Measurements from ENCODE around the gene CBFA2T3.

Gene CBFA2T3

DNA sequence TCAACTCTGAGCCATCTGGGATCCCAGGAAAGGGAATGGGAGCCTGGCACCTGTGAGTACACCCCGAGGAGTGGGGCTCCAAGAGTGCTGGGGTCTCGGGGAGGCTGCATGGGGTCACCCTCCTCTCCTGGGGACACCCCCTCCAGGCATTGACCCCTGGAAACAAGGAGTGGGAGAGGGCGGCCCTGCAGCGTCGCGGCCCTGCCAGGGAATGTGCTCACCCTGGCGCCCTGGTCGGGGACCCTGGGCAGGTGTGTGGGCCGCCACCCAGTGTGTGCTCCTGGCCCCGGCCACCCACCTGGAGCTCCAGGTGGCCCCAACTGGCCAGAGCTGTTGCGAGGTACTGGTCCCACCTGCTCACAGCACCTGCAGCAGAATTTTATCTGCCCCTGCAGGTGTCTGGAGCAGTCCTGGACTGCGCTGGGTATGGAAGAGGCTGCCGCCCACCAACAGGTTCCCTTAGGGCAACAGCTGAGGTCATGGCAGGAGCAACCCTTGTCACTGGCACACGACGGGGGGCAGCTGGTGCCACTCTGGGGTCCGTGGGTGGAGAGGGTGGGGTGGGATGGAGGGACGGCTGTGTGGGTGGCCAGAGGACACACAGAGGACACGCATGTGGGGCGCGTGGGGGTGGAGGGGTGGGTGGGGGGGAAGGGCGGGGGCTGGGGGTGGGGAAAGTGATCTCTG, 105.1 kb downstream of the CBFA2T3 start:
- no peak for DNase-seq
- peaks cover 6% of the 10 kb centered on the region for H3K4me1 Mint-ChIP-seq (ENCODE audit: low read depth)
- H3K27ac Mint-ChIP-seq, result no peak overlapping the region
- peaks cover 20% of the 10 kb centered on the region for H3K27me3 Mint-ChIP-seq
- H3K4me3 Mint-ChIP-seq, result no peak overlapping the region
- no peaks in the 10 kb centered on the region for H3K9me3 Mint-ChIP-seq
- H3K36me3 Mint-ChIP-seq (ENCODE audit: low read depth), result no peaks in the 10 kb centered on the region

DNA sequence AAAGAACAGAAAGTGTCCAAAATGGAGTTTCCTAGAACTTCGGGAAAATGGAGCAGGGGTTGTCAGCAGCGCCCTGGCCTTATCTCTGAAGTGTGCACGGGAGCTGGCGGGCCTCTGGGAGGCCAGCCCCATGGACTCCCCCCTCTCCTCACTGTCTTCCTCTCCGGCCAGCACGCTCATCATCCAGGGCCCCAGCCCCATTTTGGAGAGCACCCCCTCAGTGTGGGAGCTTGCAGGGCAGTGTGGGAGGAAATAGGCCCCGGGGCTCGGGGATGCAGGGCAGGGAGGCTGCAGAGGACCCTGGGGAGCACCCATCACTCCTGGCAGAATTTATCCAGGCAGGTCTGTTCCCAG, 105.7 kb downstream of the CBFA2T3 start:
- no peak for DNase-seq
- Mint-ChIP-seq H3K4me3 (no peak overlapping the region), H3K27ac (no peak overlapping the region), H3K36me3 (ENCODE audit: low read depth) (no peaks in the 10 kb centered on the region), H3K9me3 (no peaks in the 10 kb centered on the region), H3K27me3 (peaks cover 20% of the 10 kb centered on the region), H3K4me1 (ENCODE audit: low read depth) (peaks cover 6% of the 10 kb centered on the region)

DNA sequence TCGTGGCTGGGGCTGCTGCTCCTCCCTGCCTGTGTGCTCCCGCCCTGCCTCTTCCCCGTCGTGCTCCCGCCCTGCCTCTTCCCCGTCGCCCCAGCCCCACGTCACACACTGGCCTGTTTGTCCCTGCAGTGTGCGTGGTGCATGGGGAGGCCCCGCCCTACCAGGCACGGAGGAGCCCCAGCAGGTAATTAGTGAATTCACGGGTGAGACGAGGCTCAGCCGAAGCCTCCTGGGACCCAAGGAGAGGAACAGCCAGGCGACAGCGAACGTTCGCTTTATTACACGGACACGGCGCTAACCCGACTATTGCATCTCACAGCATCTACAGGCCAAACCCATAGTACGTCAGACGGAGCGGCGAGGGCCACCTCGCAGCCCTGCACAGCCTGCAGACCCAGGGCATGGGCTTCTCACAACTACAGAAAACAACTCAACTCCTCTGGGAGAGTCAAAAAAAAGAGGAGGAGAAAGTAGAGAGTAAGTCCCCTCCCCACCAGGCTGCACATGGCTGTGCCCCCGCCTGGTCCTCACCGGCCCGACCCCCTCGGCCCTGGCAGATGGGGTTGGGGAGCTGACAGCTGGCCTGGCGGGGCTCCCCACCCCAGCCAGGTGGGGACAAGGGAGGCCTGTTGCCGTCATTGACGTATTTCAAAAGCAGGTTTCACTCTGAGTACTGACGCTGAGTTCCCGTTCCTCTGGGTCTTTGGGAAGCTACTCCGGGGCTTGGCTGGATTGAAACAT, 106.2 kb downstream of the CBFA2T3 start:
- H3K4me3 Mint-ChIP-seq, result no peak overlapping the region

DNA sequence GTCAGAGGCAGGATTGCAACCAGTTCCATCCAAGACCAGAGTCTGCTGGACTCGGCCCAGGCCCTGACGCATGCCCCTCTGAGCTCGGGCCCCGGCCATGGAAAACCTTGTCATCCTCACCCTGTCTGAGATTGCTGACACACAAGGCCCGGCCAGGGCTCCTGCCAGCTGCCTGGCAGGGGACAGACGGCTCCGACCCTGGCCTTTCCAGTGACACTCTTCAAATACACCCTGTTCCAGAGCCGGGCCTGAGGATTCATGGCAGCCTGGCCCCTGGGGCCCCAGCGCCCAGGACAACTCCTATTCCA, 107.4 kb downstream of the CBFA2T3 start:
- H3K27me3 Mint-ChIP-seq, result peaks cover 20% of the 10 kb centered on the region

More for the DNA sequence above, 106.2 kb downstream of the CBFA2T3 start:
- H3K4me1 Mint-ChIP-seq (ENCODE audit: low read depth), result peaks cover 6% of the 10 kb centered on the region
- H3K9me3 Mint-ChIP-seq, result no peaks in the 10 kb centered on the region
- no peaks in the 10 kb centered on the region for H3K36me3 Mint-ChIP-seq (ENCODE audit: low read depth)
- peaks cover 20% of the 10 kb centered on the region for H3K27me3 Mint-ChIP-seq
- DNase-seq, result no peak
- H3K27ac Mint-ChIP-seq, result no peak overlapping the region

DNA sequence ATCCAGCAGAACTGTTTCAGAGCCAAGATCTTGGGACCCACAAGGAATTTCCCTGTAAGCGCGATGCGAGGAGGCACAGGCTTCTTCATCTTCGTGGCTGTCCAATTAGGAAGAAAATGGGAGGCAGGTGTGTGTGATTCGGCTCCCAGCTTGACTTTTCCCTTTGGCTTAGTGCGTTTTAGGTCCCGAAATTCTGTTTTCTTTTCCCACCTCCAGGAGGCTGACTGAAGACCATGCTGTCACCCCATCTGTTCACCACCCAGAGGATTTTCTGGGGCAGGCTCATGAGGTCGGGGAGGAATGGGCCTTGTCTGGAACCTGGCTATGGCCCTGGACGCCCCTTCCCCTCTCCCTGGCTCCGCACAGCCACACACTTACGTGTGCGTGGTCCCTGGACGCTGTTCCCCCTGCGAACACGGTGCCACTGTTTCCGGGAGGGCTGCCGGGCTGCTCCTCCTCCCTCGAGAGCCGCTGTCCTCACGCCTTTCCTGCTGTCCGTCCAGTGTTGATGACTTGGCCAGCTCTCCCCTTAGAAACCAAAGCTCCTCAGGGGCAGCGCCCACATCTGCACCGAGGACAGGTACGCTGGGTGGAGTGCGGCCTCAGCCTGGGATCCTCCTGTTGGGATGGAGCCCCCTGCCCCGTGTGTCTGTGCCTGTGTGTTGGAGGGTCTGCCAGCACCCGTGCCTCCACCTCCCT, 107.9 kb downstream of the CBFA2T3 start:
- Mint-ChIP-seq H3K27ac (no peak overlapping the region), H3K36me3 (ENCODE audit: low read depth) (no peaks in the 10 kb centered on the region), H3K4me1 (ENCODE audit: low read depth) (peaks cover 6% of the 10 kb centered on the region), H3K27me3 (peaks cover 20% of the 10 kb centered on the region), H3K9me3 (no peaks in the 10 kb centered on the region), H3K4me3 (no peak overlapping the region)
- no peak for DNase-seq

More for the DNA sequence above, 107.4 kb downstream of the CBFA2T3 start:
- no peak overlapping the region for H3K4me3 Mint-ChIP-seq
- H3K27ac Mint-ChIP-seq, result no peak overlapping the region
- no peak for DNase-seq
- H3K36me3 Mint-ChIP-seq (ENCODE audit: low read depth), result no peaks in the 10 kb centered on the region
- peaks cover 6% of the 10 kb centered on the region for H3K4me1 Mint-ChIP-seq (ENCODE audit: low read depth)
- H3K9me3 Mint-ChIP-seq, result no peaks in the 10 kb centered on the region

DNA sequence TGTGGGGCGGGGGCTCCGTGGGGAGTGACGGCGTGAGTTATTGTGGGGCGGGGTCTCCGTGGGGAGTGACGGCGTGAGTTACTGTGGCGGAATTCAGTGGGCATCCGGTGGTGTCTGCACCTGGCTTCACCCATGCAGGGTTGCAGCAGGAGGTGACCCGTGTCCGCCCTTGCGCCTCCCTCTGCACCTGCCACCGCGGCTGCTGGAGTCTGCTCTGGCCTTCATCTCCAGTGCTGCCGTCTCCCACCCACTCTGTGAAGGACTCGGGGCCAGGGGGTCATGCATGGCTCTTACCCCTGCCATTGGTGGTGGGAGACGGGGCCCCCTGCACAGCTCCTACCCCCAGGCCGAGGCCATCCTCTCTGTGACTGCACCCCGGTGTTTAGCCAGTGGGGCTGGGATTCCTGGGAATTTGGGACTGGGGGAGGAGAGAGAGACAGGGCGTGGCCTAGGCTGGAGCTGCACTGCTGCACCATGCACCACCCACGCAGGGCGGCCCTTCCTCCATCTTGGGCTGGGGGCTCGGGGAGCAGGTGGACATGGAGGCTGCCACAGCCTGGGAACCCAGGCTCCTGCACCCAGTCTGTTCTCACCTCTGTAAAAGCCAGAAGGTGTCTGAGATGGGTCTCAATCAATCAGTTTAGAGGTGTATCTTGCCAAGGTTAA, 109.3 kb downstream of the CBFA2T3 start:
- no peak overlapping the region for H3K27ac Mint-ChIP-seq
- no peak overlapping the region for H3K4me3 Mint-ChIP-seq
- H3K27me3 Mint-ChIP-seq, result peaks cover 20% of the 10 kb centered on the region
- DNase-seq, result no peak
- peaks cover 4% of the 10 kb centered on the region for H3K36me3 Mint-ChIP-seq (ENCODE audit: low read depth)
- H3K9me3 Mint-ChIP-seq, result no peaks in the 10 kb centered on the region
- H3K4me1 Mint-ChIP-seq (ENCODE audit: low read depth), result peaks cover 6% of the 10 kb centered on the region

DNA sequence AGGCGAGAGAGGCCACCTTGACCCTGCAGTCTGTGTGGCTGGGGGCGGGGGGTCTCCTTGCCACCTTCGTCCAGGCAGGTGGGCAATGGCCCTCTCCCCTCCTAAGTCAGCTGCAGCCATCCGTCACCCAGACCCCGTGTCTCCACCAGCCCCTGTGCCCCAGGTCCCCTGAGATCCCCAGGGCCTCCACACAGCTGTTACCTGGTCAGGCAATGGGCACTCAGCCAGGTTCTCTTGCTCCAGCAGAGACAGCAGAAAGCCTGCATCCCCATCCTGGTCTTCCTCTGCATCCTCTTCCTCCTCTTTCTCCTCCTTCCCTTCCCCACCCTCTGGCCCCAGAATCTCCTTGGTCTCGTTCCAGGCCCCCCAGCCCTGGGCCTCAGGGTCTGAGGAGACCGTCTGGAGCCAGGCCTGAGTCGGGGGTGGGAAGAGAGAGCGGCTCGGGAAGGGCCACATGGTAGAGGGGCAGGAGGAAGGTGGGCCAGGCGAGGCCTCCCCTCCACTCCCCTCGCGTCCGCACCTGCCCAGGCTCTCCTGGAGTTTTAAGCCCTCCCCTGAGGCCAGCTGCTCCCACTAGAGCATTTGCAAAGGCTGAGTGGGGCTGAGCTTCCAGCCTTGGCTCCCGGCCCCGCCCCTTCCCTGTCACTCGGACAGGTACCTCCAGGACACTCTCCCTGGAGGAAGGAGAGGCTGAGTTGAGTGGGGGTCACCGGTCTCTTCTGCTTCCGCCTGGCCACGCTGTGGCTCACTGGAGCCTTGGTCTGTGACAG, 110.7 kb downstream of the CBFA2T3 start, which contains the start of gene PABPN1L:
Gene PABPN1L (minus strand): TSS at position 510 of the 770 bp plus-strand sequence. CDS start 54 bp downstream, at position 456.
- Mint-ChIP-seq H3K4me1 (ENCODE audit: low read depth) (peaks cover 6% of the 10 kb centered on the region), H3K36me3 (ENCODE audit: low read depth) (peaks cover 18% of the 10 kb centered on the region)

DNA sequence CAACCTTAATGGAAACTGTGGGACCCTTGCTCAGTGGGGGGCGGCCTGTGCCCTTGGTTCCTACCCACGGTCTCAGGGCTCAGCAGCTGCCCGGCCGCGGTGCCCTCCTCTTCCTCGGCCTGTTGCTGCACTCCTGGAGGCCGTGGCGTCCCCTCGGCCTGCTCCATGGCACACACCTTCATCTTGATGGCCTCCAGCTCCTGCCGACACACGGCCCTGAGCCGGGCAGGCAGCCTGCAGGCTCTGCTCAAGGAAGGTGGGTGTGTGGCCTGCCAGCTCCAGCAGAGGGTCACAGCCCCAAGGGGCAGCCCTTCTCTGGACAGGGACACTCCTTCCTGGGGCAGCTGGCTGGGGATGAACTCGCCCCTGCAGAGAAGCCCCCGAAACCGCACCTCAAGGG, 111.3 kb downstream of the CBFA2T3 start:
- no peak for DNase-seq
- Mint-ChIP-seq H3K4me1 (ENCODE audit: low read depth) (peaks cover 3% of the 10 kb centered on the region), H3K27me3 (peaks cover 14% of the 10 kb centered on the region)

More for the DNA sequence above, 110.7 kb downstream of the CBFA2T3 start, which contains the start of gene PABPN1L:
- no peaks in the 10 kb centered on the region for H3K9me3 Mint-ChIP-seq
- no peak within 1 kb of the TSS for H3K27ac Mint-ChIP-seq
- no peak within 1 kb of the TSS for H3K4me3 Mint-ChIP-seq
- peaks cover 19% of the 10 kb centered on the region for H3K27me3 Mint-ChIP-seq
- no peak for DNase-seq

DNA sequence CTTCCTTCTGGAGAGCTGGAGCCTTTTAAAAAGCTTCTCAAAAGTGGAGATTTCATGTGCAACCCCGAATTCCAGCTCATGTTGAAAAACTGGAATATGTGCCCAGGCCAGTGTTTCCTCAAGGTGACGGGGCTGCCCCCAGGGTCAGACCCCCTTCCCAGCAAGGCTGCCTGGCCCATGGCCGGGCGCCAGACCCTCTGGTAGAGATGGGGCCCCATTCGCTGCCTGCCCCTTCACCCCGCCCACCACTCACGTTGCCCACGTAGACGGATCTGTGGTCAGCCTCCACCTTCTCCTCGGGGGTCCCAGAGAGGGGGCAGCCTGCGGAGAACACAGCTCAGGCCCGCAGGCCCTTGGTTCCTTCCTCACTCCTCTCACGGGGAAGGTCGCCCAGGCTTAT, 111.7 kb downstream of the CBFA2T3 start:
- Mint-ChIP-seq H3K36me3 (ENCODE audit: low read depth) (peaks cover 28% of the 10 kb centered on the region), H3K27ac (no peak overlapping the region), H3K4me3 (no peak overlapping the region), H3K9me3 (no peaks in the 10 kb centered on the region), H3K27me3 (peaks cover 10% of the 10 kb centered on the region), H3K4me1 (ENCODE audit: low read depth) (no peaks in the 10 kb centered on the region)
- DNase-seq, result no peak

More for the DNA sequence above, 111.3 kb downstream of the CBFA2T3 start:
- peaks cover 24% of the 10 kb centered on the region for H3K36me3 Mint-ChIP-seq (ENCODE audit: low read depth)
- no peak overlapping the region for H3K27ac Mint-ChIP-seq
- H3K4me3 Mint-ChIP-seq, result no peak overlapping the region
- no peaks in the 10 kb centered on the region for H3K9me3 Mint-ChIP-seq

DNA sequence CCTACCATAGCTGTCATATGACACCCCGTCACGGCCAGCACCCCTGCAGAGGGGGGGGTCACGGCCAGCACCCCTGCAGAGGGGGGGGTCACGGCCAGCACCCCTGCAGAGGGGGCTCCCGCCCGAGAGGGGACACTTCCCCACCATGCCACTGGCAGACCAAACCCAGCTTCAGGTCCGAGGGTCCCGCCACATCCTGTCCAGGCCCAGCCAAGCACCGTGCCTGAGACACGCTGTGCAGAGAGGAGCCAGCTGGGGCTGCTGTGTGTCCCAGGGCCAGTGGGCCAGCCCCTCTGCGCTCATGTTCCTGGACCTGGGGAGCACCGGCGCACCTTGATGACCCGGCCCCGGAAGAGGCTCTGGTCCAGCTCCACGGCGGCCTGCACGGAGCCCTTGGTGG, 112.5 kb downstream of the CBFA2T3 start:
- Mint-ChIP-seq H3K27ac (no peak overlapping the region), H3K4me3 (no peak overlapping the region), H3K27me3 (peaks cover 3% of the 10 kb centered on the region), H3K36me3 (ENCODE audit: low read depth) (peaks cover 36% of the 10 kb centered on the region), H3K9me3 (no peaks in the 10 kb centered on the region), H3K4me1 (ENCODE audit: low read depth) (no peaks in the 10 kb centered on the region)
- DNase-seq, result no peak

DNA sequence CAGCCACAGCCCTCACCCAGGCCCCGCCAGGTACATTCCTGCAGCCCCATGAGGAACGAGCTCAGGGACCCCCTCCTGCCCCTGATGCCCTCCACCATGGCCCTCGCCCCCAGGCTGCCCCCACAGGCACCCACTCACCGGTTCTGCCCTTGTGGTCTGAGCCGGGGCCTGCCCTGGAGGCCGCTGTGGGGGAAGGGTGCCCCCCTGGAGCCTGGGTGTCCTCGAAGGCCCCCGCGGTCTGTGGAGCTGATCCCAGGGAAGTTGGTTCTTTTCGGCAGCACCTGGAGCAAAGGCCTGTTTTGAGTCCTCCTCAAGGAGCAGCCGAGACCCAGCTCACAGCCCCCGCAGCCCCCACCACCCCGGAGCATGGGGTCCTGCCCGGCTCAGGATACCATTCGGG, 112.9 kb downstream of the CBFA2T3 start:
- no peak overlapping the region for H3K4me3 Mint-ChIP-seq
- no peaks in the 10 kb centered on the region for H3K9me3 Mint-ChIP-seq
- no peak overlapping the region for H3K27ac Mint-ChIP-seq
- DNase-seq, result no peak
- peaks cover 3% of the 10 kb centered on the region for H3K4me1 Mint-ChIP-seq (ENCODE audit: low read depth)
- H3K27me3 Mint-ChIP-seq, result no peaks in the 10 kb centered on the region
- peaks cover 40% of the 10 kb centered on the region for H3K36me3 Mint-ChIP-seq (ENCODE audit: low read depth)

DNA sequence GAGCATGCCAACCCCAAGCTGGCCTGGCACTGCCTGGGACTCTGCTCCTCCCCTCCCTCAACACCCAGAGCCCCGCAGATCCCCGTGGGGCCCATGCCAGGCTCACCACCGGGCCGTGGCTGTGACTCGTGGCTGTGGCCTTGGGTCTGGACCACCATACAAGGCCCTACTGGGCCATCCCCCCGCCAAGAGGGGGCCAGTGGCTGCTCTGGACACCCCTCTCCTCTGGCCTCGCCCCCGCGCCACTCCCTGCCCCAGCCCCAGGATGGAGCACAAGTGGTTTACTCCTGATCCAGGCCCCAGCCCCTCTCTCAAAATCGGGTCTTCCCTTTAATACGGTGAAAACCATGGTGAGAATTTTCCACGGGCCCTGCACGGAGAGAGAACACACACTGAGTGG, 113.6 kb downstream of the CBFA2T3 start:
- H3K4me1 Mint-ChIP-seq (ENCODE audit: low read depth), result peaks cover 7% of the 10 kb centered on the region
- H3K9me3 Mint-ChIP-seq, result no peaks in the 10 kb centered on the region
- no peak overlapping the region for H3K27ac Mint-ChIP-seq
- peaks cover 47% of the 10 kb centered on the region for H3K36me3 Mint-ChIP-seq (ENCODE audit: low read depth)
- no peaks in the 10 kb centered on the region for H3K27me3 Mint-ChIP-seq
- no peak for DNase-seq
- H3K4me3 Mint-ChIP-seq, result no peak overlapping the region

DNA sequence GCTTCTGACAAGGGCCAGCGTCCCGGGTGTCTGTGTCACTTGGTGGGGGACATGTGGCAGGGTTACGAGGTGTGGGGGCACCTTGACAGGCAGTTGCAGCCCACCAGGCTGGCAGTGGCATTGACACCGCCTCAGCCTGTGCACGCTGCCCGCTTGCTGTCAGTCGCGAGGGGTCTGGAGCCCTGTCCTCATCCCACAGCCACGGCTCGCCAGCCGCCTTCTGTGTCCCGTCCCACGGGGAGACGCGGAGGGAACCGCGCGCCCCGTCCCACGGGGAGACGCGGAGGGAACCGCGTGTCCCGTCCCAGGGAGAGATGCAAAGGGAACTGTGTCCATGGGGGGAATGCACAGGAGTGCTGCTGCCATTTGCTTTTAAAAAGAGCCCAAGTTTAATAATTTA, 114.0 kb downstream of the CBFA2T3 start:
- no peak overlapping the region for H3K27ac Mint-ChIP-seq
- DNase-seq, result no peak
- H3K27me3 Mint-ChIP-seq, result no peaks in the 10 kb centered on the region
- no peaks in the 10 kb centered on the region for H3K9me3 Mint-ChIP-seq
- peaks cover 12% of the 10 kb centered on the region for H3K4me1 Mint-ChIP-seq (ENCODE audit: low read depth)
- no peak overlapping the region for H3K4me3 Mint-ChIP-seq
- H3K36me3 Mint-ChIP-seq (ENCODE audit: low read depth), result peaks cover 49% of the 10 kb centered on the region

DNA sequence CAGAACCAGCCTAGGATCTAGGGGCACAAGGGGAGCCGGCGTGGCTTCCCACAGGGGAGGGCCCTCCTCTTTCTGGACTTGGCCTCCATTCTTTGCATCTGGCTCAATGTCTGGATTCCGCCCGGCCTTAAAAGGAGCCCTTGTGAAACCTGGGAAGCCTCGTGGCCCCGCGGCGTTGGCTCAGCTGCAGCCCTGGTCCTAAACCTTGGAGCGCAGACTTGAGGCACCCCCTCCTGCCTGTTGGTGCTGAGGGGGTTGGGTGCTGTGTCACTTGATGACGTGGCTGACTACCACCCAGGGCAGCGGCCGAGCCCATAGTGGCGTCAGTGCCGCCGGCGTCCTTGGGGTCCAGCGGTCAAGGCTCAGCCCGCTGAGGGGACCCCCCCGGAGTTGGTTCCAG, 115.6 kb downstream of the CBFA2T3 start:
- no peak for DNase-seq
- peaks cover 16% of the 10 kb centered on the region for H3K4me1 Mint-ChIP-seq (ENCODE audit: low read depth)
- H3K27me3 Mint-ChIP-seq, result no peaks in the 10 kb centered on the region
- no peaks in the 10 kb centered on the region for H3K9me3 Mint-ChIP-seq
- H3K27ac Mint-ChIP-seq, result no peak overlapping the region
- H3K36me3 Mint-ChIP-seq (ENCODE audit: low read depth), result peaks cover 60% of the 10 kb centered on the region
- H3K4me3 Mint-ChIP-seq, result no peak overlapping the region
